Skeletal muscle cell (primary cell): ENCODE measurements around the gene HNRNPCL2.
"Not testable (repeated sequence)": the region's sequence is repeated elsewhere in the genome, so short reads cannot be mapped to it uniquely, and the experiment has no call there.

ENCODE experiments used
- DNase-seq: peaks from one replicate; pipeline ENCODE4 v3.0.0-alpha.2; 2010; ENCODE audit warnings: low read depth
- H3K4me3 ChIP-seq: 2 replicates; pipeline ENCODE4 v1.5.1; 2011; ENCODE audit warnings: low read depth, mild to moderate bottlenecking, control low read depth, low read length, moderate library complexity

HNRNPCL2 gene

GRCh38 chr1:13116754-13117153 is at the start of gene HNRNPCL2:
Gene HNRNPCL2, minus strand, starts transcription at chr1:13116854. Its CDS starts 454 bp downstream, at chr1:13116400.
- DNase-seq, H3K4me3 ChIP-seq: not testable (repeated sequence)

- not testable (repeated sequence) for DNase-seq
Observed at GRCh38 chr1:13165531-13165930, 48.9 kb upstream of the HNRNPCL2 start, which contains the start of gene HNRNPCL4. Gene HNRNPCL4, minus strand, starts transcription at chr1:13165631. Its CDS starts 164 bp downstream, at chr1:13165467.

GRCh38 chr1:13155909-13156308 is 39.3 kb upstream of the HNRNPCL2 start, which contains the start of gene PRAMEF26:
Gene PRAMEF26, minus strand, starts transcription at chr1:13156009. Its CDS starts 2,914 bp downstream, at chr1:13153095.
- not testable (repeated sequence) for DNase-seq, H3K4me3 ChIP-seq

More at GRCh38 chr1:13165531-13165930, 48.9 kb upstream of the HNRNPCL2 start, which contains the start of gene HNRNPCL4:
- H3K4me3 ChIP-seq = not testable (repeated sequence)

- DNase-seq, H3K4me3 ChIP-seq: not testable (repeated sequence)
Observed at GRCh38 chr1:13070474-13070873, 46.2 kb downstream of the HNRNPCL2 start, which contains the start of gene PRAMEF25. Gene PRAMEF25, plus strand, starts transcription at chr1:13070774. Its CDS starts 2,920 bp downstream, at chr1:13073694.
